GM18517 (cell line): Measurements from ENCODE around the gene CCL16.

Source experiments
- ATAC-seq: cut with Tn5 transposase; IDR thresholded peaks from one replicate; pipeline ENCODE4 v1.9.1; 2021; ENCODE audit warnings: mild to moderate bottlenecking, moderate library complexity; ENCODE audit not compliant: unreplicated experiment

Gene CCL16

DNA sequence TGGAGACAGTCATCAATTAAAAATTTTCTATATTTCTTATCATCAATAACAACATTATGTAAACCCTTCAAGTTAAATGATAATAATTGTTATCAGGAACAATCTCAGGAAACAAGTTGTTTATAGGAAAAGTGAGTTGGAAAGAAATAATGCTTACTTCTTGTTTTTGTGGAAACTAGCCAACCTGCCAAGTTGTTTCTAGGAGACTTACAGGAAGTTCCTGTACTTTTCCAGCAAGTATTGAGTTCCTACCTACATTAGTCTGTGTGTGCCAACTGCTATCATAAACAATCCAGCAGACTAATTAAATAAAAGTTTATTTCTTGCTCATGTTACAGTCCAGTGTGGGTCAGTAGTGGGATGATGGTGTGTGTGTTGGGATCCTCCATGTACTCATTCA, 6.9 kb upstream of the CCL16 start:
- ATAC-seq: no peak

DNA sequence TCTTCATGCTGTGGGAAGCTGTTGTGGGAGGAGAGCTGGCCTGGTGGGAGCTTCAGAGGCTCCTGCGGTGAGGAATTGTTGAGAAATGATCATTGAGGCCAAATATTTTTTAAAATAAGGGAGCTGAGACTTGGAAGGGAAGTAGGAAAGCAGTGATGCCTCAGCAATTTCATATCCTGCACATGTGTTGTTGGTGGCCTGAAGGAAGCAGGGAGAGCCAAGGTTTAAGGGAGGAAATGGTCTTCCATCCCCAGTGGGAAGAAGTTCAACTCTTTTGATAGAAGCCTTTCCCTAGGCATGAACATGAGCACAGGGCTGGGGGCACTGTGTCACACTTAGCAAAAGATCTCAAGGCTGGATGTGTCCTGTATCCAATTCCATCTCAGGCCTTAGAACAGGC, 5.3 kb upstream of the CCL16 start, which contains the start of gene CCL14:
Gene CCL14 (minus strand): TSS at position 87 of the 400 bp plus-strand sequence. CDS start 80 bp downstream, at position 7.
- no peak for ATAC-seq

DNA sequence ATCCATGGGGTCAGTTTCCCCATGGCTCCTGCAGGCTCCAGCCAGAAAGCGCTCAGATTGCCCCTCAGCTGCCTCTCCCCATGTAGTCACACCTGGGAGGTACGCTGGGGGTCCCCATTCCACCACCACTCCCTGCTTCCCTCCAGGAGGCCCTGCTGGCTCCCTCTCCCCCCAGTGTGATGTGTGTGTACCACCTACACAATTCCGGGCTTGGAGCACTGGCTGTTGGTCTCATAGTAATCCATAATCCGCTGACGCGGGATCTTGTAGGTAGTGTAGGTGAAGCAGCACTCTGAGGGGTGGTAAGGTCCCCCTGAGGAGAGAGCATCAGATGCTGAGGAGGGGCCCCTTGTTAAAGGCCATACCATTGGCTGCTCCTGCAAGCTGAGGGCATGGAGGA, 2.8 kb upstream of the CCL16 start:
- ATAC-seq: no peak

DNA sequence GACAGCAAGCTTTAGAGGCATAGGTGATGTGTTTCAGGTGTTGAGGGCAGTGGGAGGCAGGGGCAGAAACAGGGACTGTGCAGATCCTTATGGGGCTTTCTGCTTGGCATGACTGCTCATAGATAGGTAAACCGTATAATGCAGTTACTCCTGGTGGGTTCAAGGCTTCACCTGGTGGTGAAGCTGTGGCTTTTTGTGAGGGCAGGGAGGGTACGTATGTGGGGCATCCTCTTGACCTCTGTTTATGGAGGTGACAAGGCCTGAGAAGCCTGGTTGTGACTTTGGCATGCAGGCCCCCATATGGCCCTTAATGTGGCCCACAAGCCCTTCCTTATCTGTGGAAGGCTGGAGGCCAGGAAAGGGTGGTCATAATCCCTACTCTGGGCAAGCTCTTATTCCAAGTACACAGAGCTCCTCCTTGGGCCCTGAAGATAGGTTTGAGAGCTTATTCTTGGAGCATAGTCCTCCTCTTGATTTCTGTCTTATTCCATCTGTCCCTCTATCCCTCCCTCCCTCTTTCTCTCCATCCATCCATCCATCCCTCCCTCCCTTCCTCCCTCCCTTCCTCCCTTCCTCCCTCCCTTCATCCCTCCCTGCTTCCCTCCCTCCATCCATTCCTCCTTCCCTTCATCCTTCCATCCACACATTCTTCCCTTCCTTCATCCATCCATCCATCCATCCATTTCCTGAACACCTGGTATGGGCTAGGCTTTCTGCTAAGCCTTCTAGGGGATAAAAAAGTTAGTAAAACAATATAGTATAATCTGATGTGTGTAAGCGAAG, 1.3 kb upstream of the CCL16 start:
- no peak for ATAC-seq

DNA sequence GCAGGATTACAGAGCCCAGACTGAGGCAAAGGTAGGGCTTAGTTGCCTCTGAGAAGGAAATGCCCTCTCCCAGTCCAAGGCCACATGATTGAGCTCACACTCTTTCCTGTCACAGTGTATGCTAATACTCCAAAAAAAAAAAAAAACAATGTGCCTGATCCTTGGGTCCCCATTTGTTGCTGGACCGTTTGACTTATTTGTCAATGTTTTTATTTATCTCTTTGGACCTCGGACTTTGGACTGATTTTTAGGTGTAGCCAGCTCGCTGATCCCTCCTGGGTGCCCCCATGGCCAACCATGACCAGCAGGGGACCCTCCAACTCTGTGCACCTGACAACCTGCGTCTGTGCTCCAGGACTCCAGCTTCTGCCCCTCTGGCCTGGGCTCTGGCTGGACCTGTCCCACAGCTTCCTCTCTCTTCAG, 622 bp upstream of the CCL16 start:
- ATAC-seq: no peak

GRCh38 chr17:35978346-35978745, 3.0 kb downstream of the CCL16 start:
- ATAC-seq: no peak

DNA sequence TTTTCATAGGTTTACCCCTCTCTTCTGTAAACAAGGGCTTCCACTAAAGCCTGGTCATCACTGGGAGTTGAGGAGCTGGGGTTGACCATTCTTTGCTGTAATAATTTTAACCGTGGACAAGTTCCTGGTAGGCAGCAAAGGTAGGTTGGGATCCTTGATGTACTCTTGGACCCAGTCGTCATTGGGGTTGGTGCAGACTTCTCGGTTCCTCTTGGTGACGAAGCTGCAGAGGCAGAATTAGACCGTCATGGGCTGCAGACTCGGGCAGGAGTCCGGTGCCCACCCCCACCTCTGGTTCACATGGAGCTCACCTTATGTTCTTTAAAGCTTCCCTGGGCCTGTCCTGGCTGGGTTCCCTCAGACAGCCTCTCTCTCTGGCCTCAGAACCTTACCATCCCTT, 3.8 kb downstream of the CCL16 start:
- ATAC-seq: no peak

DNA sequence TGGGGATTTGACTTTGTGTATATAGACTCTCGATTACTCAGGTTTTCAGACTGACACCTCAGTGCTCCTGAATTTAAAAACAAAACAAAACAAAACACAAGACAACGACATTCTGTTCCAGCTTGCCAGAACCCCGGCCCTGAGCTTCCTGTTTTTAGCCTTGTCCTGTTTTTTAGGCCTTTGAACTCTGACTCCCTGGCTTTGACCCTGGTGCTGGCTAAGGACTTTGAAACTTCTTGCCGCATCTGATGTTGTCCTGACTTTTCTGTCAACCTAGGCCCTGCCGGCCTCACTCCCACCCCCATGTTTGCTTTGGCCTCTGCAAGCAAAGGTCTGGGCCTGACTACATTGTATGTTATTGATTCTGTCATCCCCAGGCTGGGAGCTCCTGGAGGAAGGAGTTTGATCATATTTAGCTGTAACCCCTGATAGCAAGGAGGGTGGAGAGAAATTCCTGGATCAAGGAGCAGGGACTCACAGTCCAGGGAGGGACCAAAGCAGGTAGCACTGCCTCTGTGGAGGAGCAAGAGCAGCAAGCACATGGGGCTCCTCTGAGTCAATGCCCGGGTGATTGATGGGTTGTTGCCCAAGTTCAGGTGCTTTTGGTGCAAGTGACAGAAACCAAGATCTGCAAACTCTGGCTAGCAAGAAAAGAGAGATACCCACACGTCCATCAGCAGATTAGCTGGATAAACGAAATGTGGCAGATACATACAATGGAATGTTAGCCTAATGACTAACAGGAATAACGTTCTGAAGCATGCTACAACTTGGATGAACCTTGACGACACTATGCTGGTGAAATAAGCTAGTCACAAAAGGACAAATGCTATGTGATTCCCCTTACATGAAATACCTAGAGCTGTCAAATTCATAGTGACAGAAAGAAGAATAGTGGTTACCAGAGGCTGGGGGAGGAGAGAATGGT, 7.7 kb downstream of the CCL16 start:
- no peak for ATAC-seq

- ATAC-seq: no peak
Measured at GRCh38 chr17:35972945-35973332, 8.4 kb downstream of the CCL16 start.

DNA sequence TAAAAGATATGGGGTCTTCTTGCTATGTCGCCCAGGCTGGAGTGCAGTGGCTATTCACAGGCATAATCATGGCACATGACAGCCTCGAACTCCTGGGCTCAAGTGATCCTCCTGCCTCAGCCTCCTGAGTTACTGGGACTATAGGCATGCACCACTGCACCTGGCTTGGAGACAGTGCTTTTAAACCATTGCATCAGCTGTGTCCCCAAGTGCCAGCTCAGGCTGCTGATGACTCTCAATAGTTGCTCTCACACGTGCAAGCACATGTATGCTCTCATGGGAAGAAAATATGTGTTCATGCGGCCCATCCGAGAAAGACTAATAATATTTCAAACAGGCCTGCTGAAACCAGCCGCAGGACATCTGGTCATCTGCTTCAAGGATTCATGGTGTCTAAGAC, 8.8 kb downstream of the CCL16 start:
- no peak for ATAC-seq

GRCh38 chr17:35972066-35972465, 9.2 kb downstream of the CCL16 start:
- ATAC-seq: no peak

DNA sequence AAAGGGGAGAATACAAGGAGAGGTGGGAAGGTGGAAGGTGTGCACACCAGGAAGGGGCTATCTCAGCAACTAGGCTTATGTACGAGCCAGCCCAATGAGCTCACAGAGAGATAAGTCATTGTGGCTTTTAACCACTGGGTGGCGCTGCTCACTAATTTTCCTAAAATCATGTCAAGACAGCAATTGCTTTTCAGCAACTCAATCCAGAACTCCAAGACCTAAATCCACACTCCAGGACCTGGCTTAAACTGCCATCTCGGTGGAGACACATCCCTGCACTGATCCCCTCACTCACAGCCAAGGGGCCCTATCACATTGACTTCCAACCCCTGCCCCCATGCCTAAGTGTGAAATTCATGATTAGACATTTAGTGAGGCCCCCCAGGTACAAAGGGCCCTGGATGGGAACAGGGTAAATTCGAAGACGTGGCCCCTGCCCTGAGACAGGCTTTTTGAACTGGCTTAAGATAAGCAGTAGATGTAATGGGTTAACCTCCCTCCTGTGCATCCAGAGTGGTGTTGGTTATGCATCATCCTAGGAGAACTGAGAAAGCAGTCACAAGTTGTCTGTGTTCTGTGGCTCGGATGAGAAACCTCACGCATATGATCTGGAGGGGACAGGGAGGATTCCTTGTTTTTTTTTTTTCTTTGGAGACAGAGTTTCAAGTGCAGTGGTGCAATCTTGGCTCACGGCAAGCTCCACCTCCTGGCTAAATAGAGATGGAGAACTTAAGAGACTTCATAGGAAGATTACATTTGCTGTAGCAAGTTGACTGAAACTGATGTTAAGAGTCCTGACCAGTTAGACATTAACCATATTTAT, 11.5 kb downstream of the CCL16 start:
- ATAC-seq: no peak

DNA sequence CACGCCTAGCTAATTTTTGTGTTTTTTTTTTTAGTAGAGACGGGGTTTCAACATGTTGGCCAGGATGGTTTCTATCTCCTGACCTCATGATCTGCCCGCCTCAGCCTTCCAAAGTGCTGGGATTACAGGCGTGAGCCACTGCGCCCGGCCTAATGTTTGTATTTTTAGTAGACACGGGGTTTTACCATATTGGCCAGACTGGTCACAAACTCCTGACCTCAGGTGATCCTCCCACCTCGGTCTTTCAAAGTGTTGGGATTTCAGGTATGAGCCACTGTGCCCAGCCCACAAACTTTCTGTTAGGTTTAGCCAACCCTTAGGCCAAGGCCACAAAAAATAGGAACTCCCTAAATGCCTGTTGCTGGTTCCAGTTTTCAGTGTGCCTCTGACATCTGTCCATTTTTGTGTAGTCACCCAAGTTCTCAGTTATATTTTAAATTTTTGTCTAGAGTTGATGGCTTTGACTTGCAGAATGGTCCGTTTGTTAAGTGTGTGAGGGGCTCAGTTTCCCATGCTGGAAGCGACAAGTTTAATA, 12.7 kb downstream of the CCL16 start:
- no peak for ATAC-seq

DNA sequence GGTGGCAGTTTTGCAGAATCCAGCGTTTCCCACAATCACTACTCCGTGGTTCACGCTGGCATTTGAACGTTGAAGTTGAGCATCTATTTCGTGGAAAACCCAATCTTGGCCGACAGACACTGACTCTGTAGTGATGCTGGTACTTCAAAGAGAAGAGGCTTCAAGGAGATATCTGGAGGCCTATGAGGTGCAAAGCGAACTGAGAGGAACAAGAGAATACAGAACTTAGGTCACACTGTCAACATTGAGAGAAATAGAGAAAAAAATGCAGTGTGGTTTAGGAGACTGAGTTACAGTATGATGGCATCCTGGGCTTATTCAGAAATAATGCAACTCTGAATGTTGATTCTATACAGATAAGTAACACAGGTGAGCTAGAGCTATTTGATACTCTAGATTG, 16.0 kb downstream of the CCL16 start:
- ATAC-seq: no peak

GRCh38 chr17:35963663-35964062, 17.6 kb downstream of the CCL16 start:
- no peak for ATAC-seq

GRCh38 chr17:35953720-35954119, 27.6 kb downstream of the CCL16 start:
- no peak for ATAC-seq

- no peak for ATAC-seq
Measured at GRCh38 chr17:35949401-35949800, 31.9 kb downstream of the CCL16 start.

- ATAC-seq: no peak
Measured at GRCh38 chr17:35948092-35948491, 33.2 kb downstream of the CCL16 start.

DNA sequence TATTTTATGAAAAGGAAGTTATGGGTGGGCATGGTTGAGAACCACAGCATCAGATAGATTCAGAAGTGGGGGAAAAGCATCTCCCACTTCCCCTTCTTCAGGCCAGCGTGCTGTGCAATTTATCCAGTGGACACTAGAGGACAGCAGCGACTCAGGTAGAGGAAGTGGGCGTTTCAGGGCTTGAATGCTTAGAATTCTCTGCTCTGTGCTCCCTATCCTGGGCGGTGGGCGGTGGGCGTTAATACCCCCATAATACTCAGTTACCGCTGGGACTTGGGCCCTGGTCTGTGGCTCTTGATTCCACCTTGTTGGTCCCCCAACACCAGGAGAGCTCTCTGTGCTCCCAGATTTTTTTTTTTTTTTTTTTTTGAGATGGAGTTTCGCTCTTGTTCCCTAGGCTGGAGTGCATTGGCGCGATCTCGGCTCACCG, 34.1 kb downstream of the CCL16 start:
- ATAC-seq: no peak

- ATAC-seq: no peak
Measured at GRCh38 chr17:35944151-35944550, 37.1 kb downstream of the CCL16 start.

GRCh38 chr17:35943537-35943936, 37.8 kb downstream of the CCL16 start, which contains the start of gene LYZL6:
Gene LYZL6, minus strand, starts transcription at chr17:35943713. Its CDS starts 4,357 bp downstream, at chr17:35939356.
- no peak for ATAC-seq
